Activated T-cell treated with anti-CD3 and anti-CD28 coated beads, Interleukin-2, amount 50 U/mL, for 1 hour (primary cell): Measurements from ENCODE around the gene ZNF492.
"Not testable (repeated sequence)": the region's sequence is repeated elsewhere in the genome, so short reads cannot be mapped to it uniquely, and the experiment has no call there.

ENCODE experiments used
- DNase-seq: peaks from one replicate; pipeline ENCODE4 v3.0.0-alpha.2; 2020

Gene ZNF492

GRCh38 chr19:22633706-22634449 lies at the start of gene ZNF492:
TSS of gene ZNF492 (plus strand) at chr19:22634324. CDS start at chr19:22653400, 19,076 bp downstream.
- peak; percentile 76 for DNase-seq

- no peak for DNase-seq
These were observed 38.7 kb upstream of the ZNF492 start for GRCh38 chr19:22595422-22595821.

GRCh38 chr19:22595918-22596341 lies 38.2 kb upstream of the ZNF492 start:
- no peak for DNase-seq

- DNase-seq = no peak
These were observed 33.2 kb upstream of the ZNF492 start for GRCh38 chr19:22600690-22601648.

- DNase-seq = no peak
These were observed 32.1 kb upstream of the ZNF492 start for GRCh38 chr19:22601906-22602630.

- DNase-seq = no peak
These were observed 31.4 kb upstream of the ZNF492 start for GRCh38 chr19:22602631-22603272.

GRCh38 chr19:22603518-22604440 lies 30.3 kb upstream of the ZNF492 start:
- DNase-seq = no peak

GRCh38 chr19:22604571-22605274 lies 29.4 kb upstream of the ZNF492 start:
- DNase-seq = no peak

GRCh38 chr19:22605275-22606211 lies 28.6 kb upstream of the ZNF492 start:
- DNase-seq = no peak

- DNase-seq = no peak
These were observed 27.9 kb upstream of the ZNF492 start for GRCh38 chr19:22606212-22606553.

GRCh38 chr19:22606954-22607652 lies 27.0 kb upstream of the ZNF492 start:
- DNase-seq = no peak

- DNase-seq = no peak
These were observed 26.3 kb upstream of the ZNF492 start for GRCh38 chr19:22607653-22608430.

GRCh38 chr19:22608441-22608840 lies 25.7 kb upstream of the ZNF492 start:
- no peak for DNase-seq

- no peak for DNase-seq
These were observed 24.5 kb upstream of the ZNF492 start for GRCh38 chr19:22609630-22610029.

GRCh38 chr19:22610121-22610520 lies 24.0 kb upstream of the ZNF492 start:
- DNase-seq = no peak

GRCh38 chr19:22612316-22612715 lies 21.8 kb upstream of the ZNF492 start:
- DNase-seq = no peak

GRCh38 chr19:22616659-22617058 lies 17.5 kb upstream of the ZNF492 start:
- no peak for DNase-seq

GRCh38 chr19:22617181-22617580 lies 16.9 kb upstream of the ZNF492 start:
- not testable (repeated sequence) for DNase-seq
